HG03521 (cell line): ENCODE data around the gene HCAR2.
"Not testable (repeated sequence)": the region's sequence is repeated elsewhere in the genome, so short reads cannot be mapped to it uniquely, and the experiment has no call there.

Experiments
- ATAC-seq: cut with Tn5 transposase; IDR thresholded peaks from one replicate; pipeline ENCODE4 v1.9.1; 2021; ENCODE audit warnings: mild to moderate bottlenecking, moderate library complexity; ENCODE audit not compliant: unreplicated experiment

Gene HCAR2

DNA sequence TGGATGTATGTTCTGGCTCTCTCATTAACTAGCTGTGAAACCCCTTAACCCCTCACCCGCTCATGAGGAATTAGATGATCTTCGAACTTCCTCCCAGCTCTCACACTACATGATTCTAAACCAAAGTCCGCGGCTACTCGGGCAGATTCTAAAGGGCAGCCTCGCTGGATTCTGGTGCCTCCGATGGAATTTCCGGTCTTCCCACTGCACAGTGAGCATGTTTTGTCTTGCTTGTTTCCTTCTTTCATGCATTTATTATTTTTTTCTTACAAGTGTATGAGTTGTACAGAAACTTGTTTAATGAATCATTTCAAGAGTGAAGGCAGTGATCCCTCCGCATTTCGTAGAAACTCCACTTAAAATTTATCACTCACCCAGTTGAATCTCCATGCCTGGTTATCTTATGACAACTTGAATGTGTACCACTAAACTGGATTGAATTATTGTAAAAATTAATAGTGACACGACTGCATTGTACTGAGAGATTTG, 17.9 kb upstream of the HCAR2 start:
- ATAC-seq: no peak

DNA sequence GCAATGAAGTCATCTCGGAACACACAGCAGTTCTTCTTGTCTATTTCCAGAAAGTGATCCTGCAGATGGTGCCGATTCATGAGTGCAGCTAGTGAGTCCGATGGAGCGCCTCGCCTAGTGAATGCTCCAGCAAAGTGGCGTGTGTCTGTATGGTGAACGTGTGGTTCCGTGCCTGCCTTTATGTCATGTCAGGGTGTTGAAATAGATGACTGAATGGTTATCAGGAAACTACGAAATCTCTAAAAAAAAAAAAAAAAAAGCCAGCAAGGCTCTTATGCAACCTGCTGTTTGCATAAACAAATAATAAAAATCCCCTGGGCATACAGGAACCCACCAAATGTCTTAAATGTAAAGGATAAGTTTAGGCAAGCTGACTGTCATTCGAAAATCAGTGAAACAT, 13.5 kb upstream of the HCAR2 start, which contains the start of gene HCAR3:
Gene HCAR3, minus strand, starts transcription at position 154 of the 400 bp plus-strand sequence. Its CDS starts 74 bp downstream, at position 80.
- not testable (repeated sequence) for ATAC-seq

DNA sequence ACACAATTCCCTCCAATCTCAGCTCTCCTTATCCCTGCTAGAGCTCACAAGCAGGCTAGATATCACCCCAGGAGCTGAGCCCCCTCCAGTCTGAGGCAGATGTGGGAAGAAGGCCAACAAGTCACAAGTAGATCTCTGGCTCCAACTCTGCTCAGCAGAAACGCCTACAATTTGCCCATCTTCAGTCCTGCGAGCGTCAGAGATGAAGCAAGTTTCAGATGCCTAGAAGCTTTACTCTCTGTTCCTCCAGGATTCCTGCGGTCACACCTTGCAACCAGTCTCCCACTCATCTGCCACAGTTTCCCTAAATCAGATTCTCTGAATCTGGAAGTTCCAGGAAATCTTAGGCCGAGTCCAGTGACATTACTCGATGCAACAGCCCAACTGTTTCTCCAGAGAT, 12.1 kb upstream of the HCAR2 start:
- ATAC-seq: not testable (repeated sequence)

DNA sequence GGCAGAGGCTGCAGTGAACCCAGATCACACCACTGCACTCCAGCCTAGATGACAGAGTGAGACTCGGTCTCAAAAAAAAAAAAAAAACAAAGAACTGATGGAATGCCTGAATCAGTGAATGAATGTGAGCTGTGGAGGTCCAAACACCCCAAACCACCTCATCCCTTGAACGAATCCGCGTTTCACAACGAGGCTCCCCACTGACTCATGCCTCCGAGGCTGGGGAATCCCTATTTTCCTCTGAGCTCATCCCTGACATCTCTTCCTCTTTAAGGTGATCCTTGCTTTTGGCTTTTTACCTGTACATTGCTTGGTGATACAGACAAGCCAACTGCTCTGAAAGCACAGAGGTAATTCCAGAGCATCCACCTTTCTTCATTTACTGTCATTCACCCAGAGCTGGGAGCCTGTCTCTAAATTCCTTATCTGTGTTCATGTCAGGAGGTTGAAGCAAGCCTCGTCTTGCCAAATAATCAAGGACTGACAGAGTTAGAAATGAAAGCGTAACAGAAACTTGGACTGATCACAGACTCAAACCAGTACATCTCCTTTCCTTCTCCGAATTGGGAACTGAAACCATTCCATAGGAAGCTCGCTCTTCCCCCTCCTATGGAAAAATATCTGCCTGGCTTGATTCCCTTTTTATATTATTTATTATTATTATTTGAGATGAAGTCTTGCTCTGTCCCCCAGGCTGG, 10.5 kb upstream of the HCAR2 start:
- ATAC-seq: not testable (repeated sequence)

DNA sequence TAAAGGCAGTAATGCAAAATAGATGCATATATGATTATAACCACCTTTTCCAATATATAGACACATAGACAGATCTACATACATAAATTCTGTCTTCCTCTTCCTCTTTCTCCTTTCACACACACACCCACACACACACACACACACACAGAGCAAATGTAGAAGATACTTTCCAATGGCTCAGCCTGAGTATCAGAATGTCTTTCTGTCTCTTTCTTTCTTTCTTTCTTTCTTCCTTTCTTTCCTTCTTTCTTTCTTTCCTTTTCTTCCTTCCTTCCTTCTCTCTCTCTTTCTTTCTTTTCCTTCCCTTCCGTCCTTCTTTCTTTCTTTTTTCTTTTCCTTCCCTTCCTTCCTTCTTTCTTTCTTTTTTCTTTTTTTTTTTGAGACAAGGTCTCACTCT, 8.1 kb upstream of the HCAR2 start:
- not testable (repeated sequence) for ATAC-seq

DNA sequence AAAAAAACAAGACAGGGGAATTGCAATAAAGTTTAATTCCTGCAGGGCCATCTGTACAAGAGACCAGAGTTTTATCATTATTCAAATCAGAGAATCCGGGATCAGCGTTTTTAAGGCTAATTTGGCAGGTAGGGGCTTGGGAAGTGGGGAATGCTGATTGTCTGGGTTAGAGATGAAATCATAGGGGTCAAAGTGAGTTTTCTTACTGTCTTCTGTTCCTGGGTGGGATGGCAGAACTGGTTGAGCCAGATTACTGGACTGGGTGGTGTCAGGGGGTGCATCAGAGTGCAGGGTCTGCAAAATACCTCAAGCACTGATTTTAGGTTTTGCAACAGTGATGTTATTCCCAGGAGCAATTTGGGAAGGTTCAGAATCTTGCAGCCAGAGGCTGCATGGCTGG, 7.2 kb upstream of the HCAR2 start:
- ATAC-seq: not testable (repeated sequence)

DNA sequence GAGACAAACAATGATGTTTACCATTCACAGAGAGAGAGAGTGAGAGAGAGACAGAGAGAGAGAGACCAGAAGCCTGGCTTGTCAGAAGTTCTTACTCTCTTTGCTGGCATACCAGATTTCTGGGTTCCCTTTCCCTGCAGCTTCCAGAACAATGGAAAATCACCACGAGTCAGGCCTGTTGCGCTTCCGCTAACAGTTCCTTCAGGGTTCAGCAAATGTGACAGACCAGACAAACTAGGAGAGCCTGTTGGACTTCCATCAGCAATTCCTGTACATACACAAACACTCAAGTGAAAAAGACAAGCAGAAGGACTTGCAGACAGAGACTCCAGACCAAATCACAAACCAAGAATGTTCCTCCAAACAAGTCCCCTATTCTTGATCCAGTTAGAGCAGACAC, 6.1 kb upstream of the HCAR2 start:
- not testable (repeated sequence) for ATAC-seq

DNA sequence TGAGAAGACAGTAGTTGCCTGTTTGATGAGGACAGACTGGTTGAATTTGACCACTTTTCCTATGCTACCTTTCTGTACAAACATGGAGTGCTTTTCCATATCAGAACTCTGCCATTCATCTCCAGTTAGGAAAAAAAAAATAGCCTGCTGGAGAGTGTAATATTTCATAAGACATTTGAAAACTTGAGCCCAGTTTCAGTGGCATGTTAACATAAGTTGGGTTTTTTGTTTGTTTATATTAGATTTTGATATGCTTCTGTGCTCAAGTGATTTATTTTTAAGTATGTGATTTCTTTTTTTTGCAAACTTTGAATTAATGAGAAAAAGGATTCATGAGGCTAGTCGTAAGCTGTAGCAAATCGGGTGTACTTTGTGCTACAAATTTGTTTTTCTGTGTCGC, 684 bp upstream of the HCAR2 start:
- not testable (repeated sequence) for ATAC-seq

DNA sequence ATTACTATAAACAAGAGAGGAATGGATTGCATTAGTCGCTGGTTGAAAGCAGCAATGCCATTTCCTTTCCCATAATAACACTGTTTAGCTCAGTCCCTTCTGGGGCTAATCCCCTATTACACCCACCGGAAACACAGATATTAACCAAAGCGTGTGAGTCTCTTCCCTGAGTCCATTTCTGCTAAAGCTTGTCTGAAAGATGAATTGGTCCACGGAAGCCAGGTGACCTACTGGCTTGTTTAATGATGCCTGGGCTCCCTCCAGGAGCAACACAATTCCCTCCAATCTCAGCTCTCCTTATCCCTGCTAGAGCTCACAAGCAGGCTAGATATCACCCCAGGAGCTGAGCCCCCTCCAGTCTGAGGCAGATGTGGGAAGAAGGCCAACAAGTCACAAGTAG, 1.7 kb downstream of the HCAR2 start:
- not testable (repeated sequence) for ATAC-seq

DNA sequence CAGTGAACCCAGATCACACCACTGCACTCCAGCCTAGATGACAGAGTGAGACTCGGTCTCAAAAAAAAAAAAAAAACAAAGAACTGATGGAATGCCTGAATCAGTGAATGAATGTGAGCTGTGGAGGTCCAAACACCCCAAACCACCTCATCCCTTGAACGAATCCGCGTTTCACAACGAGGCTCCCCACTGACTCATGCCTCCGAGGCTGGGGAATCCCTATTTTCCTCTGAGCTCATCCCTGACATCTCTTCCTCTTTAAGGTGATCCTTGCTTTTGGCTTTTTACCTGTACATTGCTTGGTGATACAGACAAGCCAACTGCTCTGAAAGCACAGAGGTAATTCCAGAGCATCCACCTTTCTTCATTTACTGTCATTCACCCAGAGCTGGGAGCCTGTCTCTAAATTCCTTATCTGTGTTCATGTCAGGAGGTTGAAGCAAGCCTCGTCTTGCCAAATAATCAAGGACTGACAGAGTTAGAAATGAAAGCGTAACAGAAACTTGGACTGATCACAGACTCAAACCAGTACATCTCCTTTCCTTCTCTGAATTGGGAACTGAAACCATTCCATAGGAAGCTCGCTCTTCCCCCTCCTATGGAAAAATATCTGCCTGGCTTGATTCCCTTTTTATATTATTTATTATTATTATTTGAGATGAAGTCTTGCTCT, 3.0 kb downstream of the HCAR2 start:
- not testable (repeated sequence) for ATAC-seq

DNA sequence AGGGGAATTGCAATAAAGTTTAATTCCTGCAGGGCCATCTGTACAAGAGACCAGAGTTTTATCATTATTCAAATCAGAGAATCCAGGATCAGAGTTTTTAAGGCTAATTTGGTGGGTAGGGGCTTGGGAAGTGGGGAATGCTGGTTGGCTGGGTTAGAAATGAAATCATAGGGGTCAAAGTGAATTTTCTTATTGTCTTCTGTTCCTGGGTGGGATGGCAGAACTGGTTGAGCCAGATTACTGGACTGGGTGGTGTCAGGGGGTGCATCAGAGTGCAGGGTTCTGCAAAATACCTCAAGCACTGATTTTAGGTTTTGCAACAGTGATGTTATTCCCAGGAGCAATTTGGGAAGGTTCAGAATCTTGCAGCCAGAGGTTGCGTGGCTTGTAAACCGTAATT, 6.2 kb downstream of the HCAR2 start:
- not testable (repeated sequence) for ATAC-seq

DNA sequence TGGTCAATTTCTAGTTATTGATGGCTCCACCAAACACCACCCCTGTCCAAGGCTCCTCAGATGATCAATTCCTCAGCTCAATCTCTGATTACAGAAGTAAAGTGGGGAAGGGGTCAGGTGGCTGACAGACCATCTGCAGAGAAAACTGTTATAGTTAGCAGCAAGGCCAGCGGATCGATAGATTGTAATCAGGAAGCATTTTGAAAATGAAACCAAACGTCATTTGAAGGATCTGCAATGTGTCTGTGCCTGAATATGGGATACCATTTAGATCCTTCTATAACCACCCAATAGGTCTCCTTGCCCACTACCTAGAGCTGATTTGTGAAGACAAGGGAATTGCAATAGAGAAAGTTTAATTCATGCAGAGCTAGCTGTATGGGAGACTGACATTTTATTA, 11.6 kb downstream of the HCAR2 start:
- no peak for ATAC-seq

DNA sequence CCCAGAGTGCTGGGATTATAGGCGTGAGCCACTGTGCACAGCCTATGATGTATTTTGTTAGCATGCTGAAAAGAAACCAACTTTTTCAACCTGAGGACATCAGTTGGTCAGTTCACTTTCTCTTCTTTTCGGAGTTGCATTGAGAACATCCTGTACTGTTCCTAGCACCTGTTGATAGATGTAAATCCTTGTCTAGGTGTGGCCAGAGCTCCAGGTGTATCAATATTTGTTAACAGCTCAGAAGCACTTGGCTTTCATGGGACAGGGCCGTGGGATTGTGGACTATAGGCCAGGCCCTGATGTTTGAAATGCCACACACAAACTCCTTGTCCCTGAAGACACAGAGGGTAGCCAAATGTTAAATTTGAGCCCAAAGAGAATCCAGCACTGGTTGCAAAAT, 14.9 kb downstream of the HCAR2 start:
- ATAC-seq: no peak

DNA sequence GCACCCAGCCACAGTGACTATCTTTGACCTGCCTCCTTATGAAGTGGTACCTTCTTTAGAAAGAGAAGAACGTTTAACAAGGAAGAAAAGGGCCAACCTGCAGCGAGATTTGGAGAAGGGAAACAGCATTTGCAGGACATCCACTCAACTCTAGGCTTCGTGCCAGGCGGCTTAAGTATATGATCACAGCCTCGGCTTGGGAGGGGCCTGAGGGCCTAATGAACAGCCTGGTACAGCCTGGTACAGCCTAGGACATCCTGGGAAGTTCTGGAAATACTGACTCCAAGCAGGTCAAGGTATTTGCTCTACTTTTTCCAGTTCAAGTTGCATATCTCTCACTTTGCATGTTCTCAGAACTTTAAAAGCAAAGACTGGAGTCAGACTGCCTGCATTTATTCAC, 16.1 kb downstream of the HCAR2 start:
- no peak for ATAC-seq

DNA sequence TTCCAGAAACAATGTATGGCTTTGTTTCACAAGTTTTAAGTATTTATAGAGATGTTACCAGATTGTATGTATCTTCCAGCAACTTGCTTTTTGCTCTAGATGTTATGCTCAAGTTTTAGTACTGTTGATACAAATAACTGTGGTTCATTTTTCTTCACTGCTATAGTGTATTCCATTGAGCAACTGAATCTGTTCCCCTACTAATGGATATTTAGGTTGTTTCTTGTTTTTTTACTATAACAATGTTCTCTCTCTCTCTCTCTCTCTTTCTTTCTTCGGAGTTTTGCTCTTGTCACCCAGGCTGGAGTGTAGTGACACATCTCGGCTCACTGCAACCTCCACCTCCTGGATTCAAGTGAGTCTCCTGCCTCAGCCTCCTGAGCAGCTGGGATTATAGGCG, 16.6 kb downstream of the HCAR2 start:
- ATAC-seq: no peak

DNA sequence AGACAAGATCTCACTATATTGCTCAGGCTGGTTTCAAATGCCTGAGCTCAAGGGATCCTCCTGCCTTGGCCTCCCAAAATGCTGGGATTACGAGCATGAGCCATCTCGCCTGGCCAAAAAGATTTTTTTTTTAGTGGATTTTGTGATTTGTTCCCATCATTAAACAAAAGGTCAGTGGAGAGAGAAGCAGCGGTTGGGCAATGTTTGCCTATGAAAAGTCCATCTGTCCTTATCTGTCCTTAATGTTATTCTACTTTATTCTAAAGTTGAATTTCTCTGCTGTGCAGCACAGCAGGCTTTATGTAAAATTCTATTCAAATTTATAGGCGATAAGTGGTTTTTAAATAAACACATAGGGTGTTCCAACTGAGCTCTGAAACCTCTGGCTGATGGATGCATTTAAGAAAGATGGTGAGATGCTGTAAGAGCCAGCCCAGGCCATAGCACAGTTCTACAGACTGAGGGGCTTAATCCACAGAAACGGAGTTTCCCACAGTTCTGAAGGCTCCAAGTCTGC, 18.8 kb downstream of the HCAR2 start:
- ATAC-seq: no peak

DNA sequence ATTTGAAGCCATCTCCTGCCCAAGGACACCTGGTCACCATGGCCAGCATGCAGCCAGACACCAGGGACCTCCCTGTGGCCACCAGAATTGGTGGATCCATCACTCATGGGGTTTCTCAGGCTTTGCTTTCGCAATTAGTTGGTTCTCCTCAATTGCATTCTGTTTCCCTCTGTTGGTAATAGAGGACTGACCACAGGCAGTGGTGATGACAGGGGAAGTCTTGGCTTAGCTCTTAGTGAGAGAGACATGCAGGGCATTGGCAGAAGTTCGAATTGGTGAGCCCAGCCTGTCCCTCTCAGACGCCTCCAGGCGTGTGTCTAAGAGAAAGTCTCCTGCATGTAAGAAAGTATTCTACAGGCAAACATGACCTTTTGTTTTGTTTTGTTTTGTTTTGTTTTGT, 21.3 kb downstream of the HCAR2 start:
- ATAC-seq: no peak

DNA sequence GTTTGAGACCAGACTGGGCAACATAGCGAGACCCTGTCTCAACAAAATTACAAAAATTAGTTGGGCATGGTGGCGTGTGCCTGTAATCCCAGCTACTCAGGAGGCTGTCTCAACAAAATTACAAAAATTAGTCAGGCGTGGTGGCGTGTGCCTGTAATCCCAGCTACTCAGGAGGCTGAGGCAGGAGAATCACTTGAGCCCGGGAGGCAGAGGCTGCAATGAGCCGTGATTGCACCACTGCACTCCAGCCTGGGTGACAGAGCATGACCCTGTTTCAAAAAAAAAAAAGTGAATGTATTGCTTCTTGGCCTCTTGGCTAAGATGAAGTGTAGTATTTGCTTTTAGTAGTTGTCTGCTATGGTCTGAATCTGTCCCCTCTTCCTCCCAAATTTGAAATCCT, 22.2 kb downstream of the HCAR2 start:
- ATAC-seq: not testable (repeated sequence)

DNA sequence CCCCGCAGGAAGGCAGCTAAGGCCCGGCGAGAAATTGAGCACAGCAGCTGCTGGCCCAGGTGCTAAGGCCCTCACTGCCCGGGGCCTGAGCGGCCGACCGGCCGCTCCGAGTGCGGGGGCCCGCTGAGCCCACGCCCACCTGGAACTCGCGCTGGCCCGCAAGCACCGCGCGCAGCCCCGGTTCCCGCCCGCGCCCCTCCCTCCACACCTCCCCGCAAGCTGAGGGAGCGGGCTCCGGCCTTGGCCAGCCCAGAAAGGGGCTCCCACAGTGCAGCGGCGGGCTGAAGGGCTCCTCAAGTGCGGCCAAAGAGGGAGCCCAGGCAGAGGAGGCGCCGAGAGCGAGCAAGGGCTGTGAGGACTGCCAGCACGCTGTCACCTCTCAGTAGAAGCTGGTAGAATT, 26.4 kb downstream of the HCAR2 start:
- ATAC-seq: not testable (repeated sequence)

DNA sequence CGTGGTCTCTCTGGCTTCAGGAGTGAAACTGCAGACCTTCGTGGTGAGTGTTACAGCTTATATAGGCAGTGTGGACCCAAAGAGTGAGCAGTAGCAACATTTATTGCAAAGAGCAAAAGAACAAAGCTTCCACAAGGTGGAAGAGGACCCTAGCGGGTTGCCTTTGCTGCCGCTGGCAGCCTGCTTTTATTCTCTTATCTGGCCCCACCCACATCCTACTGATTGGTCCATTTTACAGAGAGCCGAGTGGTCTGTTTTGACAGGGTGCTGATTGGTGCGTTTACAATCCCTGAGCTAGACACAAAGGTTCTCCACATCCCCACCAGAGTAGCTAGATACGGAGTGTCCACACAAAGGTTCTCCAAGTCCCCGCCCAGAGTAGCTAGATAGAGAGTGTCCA, 27.1 kb downstream of the HCAR2 start:
- not testable (repeated sequence) for ATAC-seq

DNA sequence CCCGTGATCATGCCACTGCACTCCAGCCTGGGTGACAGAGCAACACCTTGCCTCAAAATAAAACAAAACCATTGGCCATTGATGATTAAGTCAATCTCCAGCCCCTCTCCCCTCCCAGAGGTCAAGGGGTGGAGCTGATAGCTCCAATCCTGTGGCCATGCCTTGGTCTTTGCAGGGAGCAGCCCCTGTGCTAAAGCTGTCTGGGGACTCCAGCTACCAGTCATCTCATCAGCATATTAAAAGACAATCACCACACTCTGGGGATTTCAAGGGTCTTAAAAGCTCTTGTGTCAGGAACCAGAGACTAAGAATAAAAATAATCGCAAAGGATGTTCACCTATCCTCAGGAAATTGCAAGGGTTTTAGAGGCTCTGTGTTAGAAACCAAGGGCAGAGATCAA, 30.6 kb downstream of the HCAR2 start:
- ATAC-seq: no peak
